CD4-positive, alpha-beta T cell treated with Interleukin-17A for 1 hour (primary cell): Measurements from ENCODE around the gene UBP1.
"Not testable (repeated sequence)": the region's sequence is repeated elsewhere in the genome, so short reads cannot be mapped to it uniquely, and the experiment has no call there.

ENCODE experiments used
- DNase-seq: peaks from one replicate; pipeline ENCODE4 v3.0.0-alpha.2; 2020

Gene UBP1

DNA sequence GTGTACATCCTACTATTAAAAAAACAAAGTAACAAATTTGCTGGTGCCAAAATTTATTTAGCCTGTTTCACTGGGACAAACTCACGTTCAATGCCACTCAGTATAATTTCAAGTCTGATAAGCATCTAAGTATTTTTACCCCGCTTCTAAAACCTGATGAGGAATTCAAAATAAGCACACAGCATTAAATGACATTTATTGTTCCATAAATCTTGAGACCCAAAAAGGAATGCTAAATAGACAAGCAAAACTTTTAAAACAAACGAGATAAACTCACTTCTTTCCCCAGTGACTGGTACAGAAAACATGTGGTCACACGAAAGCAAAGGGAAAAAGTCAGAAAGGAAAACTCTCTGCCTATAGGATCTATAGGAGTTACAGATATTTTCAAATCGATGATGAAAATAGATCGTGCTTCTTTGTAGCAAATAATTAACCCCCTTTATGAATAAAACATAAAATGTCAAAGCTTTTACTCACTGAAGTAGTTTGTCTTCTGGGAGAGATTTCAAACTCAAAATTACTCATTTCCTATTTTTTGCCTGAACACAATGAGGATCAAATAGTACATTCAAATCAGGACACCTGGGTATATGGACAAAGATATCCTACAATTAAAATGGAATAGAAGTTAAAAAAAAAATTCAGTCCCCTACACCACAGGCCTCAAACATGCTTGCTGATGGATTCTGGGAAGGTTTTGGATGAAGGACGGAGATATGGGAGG lies 51.7 kb downstream of the UBP1 start:
- no peak for DNase-seq

DNA sequence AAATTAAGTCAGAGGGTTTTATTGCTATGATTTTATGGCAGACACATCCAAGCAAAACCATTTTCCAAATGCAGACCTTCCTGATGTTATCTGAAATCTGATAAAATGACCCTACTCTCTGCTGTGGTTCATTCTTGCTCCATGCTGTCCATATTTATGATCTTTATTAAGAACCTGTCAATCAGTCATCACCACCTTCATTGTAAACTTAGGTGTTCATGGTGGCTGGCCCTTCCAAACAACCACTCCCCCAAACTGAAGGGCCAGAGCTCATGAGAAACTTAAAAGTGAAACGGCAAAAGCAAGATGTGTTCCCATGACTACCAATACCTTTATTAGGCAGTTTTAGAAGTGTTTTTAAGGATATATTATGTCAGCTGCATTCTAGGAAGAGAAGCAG lies 53.6 kb downstream of the UBP1 start:
- DNase-seq: no peak

DNA sequence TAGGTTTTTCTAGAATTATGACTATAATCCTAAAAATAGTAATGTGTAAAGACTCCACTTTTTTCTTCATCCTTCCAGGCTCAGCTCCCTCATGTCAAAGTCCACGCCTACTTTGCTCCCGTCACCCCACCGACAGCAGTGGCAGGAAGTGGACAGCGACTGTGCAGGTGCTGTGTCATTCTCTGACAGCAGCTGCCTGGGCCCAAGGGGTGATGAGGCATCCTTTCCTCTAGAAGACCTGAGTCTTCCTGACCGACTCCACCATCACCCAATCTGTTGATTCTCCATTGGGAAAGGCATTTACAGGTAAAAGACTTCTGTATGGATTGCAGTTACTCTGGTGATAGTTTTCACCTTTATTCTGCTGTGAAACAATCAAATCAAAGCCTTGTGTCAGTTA lies 54.8 kb downstream of the UBP1 start:
- peak; percentile 4 for DNase-seq

DNA sequence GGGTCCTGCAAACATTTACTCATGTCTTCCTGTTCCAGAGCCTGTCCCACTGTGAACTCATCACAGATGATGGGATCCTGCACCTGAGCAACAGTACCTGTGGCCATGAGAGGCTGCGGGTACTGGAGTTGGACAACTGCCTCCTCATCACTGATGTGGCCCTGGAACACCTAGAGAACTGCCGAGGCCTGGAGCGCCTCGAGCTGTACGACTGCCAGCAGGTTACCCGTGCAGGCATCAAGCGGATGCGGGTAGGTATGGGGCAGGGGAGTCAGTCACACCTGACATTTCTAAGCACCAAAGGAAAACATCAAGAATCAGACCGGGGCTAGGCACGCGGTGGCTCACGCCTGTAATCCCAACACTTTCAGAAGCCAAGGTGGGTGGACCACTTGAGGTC lies 56.3 kb downstream of the UBP1 start:
- DNase-seq: no peak

DNA sequence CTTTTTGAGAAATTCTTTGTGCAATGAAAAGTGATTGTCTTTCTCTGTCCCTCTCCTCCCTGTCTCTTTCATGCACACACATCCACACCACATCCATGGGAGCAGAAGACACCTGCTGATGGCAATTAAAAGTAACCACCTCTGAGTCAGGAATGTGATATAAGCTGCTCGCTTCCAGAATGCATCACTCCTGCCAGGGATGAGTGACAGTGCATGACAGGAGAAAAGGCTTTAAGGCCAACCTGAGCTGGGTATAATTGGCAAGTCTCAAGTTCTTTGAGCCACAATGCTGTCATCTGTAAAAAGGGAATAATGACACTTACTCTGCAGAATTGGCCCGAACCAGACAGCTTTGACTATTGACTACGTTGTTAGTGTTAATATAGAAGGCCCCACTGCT lies 59.6 kb downstream of the UBP1 start:
- no peak for DNase-seq

DNA sequence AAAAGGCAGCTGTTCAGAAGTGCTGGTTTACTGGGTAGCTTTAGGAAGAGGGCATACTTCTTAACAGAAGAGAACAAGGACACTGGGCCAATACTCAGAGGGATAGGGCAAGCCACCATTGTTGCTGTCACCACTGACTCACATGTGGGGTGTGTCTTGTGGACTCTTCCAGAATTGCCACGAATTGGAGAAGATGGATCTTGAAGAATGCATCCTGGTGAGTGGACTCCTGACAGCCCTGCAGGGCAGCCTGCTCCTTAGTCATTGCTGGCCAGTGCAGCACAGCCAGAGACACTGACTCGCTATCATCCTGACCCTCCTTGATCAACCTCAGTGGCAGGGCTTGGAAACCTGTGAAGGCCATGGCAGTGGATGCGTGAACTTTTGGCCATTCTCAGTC lies 62.3 kb downstream of the UBP1 start:
- no peak for DNase-seq

DNA sequence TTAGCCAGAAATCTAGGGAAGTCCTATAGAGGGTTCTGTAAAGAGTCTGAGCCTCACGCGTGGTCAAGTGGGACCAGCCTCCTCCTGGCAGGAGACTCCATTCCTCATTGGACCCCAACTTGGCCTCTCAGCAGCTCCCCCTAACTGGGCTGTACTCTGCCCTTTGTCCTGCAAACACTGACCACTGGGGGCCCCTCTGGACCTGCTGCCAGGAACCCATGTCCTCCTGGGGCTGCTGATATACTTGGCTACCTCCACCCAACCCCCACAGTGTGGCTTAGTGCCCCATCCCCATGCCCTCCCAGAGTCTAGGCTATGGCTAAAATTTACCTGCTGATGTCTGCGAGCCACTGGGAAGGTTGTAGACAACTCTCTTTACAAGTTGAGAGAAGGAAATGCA lies 62.7 kb downstream of the UBP1 start:
- DNase-seq: no peak

DNA sequence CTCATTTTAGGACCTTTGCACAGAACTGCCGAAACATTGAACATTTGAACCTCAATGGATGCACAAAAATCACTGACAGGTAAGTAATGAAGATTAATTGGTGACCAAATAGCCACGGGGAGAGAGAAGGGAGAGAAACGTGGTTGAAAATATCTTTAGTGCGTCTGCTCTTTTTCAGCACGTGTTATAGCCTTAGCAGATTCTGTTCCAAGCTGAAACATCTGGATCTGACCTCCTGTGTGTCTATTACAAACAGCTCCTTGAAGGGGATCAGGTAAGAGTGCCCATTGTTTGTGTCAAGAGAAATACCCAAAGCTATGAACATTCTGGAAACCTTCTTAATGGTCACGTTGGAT lies 67.1 kb downstream of the UBP1 start:
- DNase-seq: no peak

DNA sequence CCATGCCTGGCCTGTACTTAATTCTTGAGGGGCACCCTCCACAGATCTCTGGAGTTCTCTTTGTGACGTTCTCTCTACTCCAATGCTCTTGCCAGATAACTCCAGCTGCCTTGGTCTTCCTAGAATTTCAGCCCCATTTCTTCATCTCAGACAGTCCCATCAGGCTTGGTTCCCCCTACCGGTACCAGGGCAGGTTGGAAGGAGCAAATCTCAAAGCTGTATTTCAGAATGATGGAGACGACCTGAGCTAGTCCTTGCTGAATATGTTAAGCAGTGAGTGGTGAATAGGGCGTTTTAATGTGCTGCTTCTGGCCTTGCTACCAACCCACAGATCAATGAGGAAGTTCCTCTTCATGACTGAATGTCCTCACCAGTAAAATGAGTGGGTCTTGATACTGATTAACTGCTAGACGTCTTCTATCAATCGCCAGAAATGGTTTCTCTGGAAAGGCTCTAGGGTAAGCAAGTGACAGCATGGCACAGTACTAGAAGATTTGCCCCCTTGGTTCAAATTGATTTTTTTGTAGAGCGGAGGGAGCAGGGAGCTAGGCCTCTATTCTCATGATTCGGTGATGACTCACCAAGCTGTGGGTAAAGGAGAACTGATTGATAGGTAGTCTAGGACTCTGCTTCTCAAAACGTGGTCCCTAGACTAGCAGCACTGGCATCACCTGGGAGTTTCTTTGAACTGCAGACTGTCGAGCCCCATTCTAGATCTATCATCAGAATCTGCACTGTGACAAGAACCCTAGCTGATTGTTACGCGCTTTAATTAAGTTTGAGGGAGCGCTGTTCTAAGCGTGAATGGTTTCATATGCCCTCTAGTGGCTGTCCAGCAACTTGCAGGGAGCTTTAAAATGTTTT lies 67.8 kb downstream of the UBP1 start:
- peak; percentile 59 for DNase-seq

DNA sequence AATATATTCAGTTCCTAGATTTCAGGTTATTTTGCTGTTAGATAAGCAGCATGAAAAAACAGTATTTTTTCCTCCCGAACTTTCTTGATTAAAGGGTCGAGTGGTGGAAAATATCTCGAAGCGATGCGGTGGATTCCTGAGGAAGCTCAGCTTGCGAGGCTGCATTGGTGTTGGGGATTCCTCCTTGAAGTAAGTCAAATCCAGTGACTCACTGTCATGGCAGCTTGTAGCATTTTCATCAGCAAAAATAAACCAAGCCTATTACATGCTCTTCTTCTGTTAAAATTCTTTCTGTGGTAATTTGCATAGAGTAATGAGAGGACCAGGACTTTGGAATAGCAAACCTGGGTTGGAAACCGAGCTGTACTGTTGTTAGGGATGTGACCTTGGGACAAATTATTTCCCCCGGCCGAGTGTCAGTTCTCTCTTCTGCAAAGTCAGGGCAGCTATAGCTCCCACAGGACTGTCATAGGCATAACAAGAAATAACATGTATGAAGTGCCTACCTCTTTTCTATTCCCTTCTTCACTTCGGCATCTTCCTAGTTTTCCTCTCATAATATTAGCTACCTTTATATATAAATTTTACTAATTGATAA lies 75.6 kb downstream of the UBP1 start:
- no peak for DNase-seq

DNA sequence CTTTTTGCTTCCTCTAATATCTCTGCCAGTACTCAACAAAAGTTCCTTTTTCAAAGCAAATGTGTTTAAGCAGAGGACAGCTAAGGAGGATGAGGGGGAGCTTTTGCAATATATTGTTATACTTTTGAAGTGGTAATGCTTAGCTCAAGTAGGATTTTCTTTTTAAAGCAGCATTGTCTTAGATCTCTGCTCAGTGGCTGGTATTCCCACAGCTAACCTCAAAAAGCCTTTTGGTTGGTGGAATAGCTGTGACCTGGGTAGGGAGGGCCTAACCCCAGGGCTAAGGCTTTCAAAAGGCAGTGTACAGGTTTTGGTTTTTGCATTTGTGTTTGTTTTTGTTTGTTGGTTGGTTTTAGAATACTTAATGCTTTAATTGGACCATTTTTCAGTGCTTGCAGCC lies 76.1 kb downstream of the UBP1 start:
- DNase-seq: no peak

DNA sequence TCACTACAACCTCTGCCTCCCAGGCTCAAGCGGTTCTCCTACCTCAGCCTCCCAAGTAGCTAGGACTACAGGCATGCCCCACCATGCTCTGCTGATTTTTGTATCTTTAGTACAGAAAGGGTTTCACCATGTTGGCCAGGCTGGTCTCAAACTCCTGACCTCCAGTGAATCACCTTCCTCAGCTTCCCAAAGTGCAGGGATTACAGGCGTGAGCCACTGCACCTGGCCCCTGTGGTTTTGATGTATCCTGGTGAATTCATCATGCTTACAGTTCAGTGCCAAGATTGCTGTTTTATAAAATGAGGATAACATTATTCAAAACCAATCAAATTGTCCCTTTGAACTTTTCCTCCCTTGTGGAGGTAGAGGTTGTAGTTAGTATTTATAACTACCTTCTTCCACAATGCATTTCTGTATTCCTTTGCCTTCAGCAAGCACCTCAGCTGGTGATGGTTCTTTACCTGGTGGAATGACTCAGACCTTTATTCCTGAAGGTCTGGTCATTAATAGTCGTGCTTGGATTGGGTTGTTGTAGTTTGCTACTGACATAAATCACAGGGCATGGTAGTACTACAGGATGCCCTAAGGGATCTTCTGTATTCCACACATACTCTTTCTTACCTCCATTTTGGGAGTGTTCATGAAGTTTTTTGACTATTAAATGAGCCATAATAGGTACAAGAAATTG lies 76.9 kb downstream of the UBP1 start:
- no peak for DNase-seq

DNA sequence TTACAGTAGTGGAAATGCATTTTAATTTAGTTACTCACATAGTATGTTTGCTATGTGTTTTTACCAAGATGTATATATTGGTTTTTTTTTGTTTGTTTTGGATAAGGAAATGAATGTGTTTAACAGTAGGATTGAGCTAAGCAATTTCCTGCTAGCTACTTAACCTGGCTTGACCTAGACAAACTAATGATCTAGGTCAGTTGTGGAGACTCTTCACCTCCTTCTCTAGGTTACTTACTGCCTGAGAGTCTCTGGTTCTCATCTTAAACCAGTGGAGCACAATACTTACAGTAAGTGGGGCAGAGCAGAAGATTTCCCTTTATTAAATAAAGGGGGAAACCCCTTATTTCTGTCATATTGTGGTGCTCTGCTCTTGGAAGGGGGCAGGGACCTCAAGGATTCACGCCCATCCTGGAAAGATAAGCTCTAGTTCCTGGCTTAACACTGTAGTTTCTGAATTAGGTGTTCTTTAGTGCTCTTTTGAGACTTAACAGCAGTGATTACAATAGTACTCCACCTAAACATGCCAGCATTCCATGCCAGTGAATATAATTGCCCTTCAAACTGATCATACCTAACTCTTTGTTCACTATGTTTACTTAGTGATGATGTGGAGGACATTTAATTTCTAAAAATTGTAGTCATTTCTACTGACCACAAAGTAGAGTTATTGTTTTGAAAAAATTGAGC lies 79.9 kb downstream of the UBP1 start:
- no peak for DNase-seq

DNA sequence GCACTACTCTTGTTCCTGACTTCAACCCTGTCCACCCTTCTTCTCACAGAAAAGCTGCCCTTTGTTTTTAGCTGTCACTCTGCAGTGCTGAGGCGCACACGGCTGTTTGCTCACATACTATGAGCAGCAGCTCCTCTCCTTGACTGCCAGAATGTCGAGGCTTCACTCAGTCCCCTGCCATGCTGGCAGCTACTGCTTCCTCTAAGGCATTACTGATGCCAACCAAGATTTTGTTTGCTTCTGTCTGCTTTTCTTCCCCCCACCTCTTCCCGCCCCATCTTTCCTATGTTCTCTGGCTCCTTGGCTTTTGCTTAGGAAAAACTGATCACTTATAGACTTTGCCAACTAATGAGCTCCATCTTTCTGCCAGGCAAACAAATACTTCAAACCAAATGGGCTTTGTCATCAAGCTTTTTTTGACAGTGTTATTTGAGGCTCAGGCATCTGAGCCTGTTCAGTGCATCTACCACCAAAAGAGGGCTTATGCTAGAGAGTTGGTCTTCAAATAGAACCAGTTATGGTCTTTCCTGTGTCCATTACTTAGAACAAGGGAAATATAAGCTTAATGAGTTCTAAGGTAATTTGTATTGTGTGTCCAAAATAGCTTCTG lies 81.9 kb downstream of the UBP1 start:
- no peak for DNase-seq

DNA sequence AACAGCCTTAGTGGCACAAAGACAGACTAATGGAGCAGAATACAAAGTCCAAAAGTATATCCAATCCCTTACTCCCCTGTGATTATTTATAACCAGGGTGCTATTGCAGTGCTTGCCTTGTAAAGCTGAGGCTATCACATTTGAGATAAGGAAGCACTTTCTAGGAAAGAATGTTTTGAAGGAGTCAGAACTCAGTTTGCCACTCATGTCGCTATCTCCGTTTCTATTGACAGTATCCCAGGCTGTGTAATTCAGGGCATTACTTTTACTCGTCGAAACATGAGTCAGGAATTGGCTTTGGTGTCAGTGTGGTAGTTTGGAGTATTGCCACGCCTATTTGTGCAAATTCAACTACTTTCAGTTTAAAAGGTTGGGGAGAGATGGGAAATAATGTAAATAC lies 84.6 kb downstream of the UBP1 start:
- DNase-seq: no peak

DNA sequence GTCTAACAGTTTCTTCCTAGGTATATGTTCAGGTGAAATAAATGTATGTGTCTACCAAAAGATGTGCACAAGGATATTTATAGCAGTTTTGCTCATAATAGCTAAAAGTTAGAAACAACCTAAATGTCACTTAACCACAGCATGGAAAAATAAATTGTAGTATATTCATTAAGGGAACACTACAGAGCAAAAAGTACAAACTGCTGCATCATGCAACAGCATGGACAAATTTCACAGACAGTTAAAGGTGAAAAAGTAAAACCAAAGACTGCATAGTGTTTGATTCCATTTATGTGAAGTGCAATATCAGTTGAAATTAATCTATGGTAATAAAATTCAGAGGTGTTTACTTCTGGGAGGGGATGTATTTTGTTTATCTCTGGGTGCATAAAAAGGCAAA lies 100.4 kb downstream of the UBP1 start:
- no peak for DNase-seq

DNA sequence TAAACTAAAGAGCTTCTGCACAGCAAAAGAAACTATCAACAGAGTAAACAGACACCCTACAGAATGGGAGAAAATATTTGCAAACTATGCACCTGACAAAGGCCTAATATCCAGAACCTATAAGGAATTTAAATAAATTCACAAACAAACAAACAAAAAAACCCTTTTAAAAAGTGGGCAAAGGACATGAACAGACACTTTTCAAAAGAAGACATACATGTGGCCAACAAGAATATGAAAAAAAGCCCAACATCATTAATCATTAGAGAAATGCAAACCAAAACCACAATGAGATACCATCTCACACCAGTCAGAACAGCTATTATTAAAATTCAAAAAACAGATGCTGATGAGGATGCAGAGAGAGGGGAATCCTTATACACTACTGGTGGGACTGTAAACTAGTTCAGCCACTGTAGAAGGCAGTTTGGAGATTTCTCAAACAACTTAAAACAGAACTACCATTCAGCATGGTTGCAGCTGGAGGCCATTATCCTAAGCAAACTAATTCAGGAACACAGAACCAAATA lies 101.2 kb downstream of the UBP1 start:
- DNase-seq: not testable (repeated sequence)
